ENCODE measurements around the gene FILIP1.
A peak's percentile ranks its signal among the peaks of the same experiment; 100 is the strongest.

The FILIP1 gene

GRCh38 chr6:75291744-75292143 lies 201.9 kb downstream of the FILIP1 start:
- no peak for DNase-seq (ENCODE audit: low spot score)

DNA sequence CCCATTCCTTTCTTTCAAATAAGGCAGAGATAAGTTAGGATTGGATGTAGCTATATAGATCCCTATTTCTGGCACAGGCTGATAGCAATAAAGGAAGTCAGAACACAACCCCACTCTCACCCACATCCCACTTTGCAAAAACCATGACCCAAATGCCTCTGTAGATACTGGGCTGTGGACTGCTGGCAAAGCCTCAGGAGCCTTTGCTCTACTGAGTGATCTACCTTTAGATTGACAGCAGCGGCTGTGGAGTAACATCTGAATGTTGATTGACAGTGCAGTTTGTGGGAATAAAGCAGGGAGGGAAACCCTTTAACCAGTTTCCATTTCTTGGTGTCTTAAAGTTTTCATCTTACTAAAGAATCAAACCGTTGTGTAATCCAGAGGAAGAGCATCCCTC lies 202.3 kb downstream of the FILIP1 start:
- DNase-seq (ENCODE audit: low spot score): no peak

DNA sequence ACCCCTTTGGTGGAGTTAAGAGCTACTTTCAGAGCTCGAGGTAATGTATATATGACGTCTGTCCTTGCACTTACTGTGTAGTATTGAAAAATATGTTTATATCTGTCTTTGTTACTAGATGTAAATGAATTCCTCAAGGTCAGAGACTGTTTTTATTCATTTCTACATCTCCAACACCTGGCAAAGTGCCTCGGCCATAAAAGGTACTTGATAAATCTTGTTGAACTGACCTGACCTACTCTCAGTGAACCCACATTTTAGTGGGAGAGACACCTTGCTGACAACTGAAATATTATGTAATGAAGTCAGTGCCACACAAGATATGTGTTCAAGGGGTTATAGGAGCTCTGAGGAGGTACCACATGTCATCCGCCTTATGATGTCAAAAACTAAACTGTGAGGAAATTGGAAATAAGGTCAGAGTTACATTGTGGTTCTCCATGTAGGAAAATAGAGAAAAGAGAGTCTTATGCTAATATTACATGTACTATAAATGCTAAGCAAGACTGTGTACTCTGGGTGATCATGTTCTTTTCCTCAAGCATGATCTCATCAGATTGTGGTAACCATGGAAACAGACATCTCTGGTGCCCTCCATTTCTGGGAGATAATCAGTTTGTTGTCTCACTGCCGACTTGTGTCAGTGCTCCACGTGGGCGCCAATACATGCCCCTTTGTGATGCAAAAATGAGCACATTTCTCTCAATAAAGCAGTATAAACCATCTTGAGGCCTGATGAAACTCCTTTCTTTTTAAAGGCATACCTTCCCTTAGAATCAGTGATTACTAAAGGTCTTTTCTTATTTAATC lies 203.3 kb downstream of the FILIP1 start:
- DNase-seq (ENCODE audit: low spot score): peak; percentile 36

DNA sequence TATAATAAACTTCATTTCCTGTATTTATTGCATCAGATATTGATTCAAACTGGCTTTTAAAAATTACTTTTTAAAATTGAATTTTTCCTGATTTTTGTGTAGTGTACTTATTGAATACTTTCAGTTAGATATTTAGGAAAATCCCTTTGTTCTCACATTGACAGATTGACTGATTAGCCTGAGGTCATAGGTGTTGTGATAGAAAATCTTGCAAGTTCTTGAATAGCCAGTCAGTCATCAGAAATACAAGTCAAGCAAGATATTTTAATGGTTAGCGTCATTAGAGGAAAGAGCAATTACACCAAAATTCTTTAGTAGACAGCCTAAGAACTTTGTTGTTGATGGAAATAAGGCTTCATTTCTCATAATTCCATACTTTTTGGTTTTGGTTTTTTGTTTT lies 205.6 kb downstream of the FILIP1 start:
- DNase-seq (ENCODE audit: low spot score): no peak

- DNase-seq (ENCODE audit: low spot score): no peak
Observed at GRCh38 chr6:75287424-75287823, 206.2 kb downstream of the FILIP1 start.

GRCh38 chr6:75286955-75287354 lies 206.6 kb downstream of the FILIP1 start:
- DNase-seq (ENCODE audit: low spot score): no peak

DNA sequence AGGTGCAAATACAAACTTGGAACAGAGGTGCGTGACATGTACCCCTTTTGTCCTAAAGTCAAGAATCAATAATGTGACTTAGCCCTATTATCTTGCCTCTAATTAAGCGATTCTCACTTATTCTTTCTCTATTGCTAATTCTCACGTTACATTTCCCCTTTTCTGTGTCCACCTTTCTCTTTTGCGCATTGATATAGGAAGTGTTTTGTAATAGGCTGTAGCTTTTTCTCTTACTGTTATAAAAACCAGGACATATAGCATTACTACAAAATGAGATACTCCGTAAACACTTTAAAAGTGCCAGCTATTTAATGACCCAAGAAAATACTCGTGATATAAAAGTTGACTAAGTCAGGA lies 208.3 kb downstream of the FILIP1 start:
- DNase-seq (ENCODE audit: low spot score): no peak

- peak; percentile 96 for DNase-seq (ENCODE audit: low spot score)
Observed at GRCh38 chr6:75284632-75285282, 208.8 kb downstream of the FILIP1 start, which contains the start of gene TMEM30A. TSS of gene TMEM30A (minus strand) at chr6:75284792. CDS start at chr6:75284638, 154 bp downstream.

- peak; percentile 39 for DNase-seq (ENCODE audit: low spot score)
Observed at GRCh38 chr6:75283907-75284631, 209.5 kb downstream of the FILIP1 start.

DNA sequence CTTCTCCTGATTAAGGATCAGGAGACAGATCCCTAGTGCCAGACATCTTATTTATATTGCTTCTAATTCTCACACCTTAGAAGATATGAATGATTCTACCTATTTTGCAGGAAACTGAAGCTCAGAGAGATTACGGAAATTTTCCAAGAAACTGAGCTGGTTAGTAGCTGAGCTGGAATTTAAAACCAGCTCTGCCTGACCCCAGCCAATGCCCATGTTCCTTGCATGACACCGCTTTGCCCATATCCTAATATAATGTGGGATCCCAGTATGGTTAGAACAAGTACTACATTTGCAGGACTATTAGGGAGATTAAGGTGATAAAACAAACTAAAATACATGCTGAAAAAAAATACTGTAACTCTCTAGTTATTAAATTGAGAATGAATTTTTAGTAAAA lies 210.9 kb downstream of the FILIP1 start:
- DNase-seq (ENCODE audit: low spot score): no peak

DNA sequence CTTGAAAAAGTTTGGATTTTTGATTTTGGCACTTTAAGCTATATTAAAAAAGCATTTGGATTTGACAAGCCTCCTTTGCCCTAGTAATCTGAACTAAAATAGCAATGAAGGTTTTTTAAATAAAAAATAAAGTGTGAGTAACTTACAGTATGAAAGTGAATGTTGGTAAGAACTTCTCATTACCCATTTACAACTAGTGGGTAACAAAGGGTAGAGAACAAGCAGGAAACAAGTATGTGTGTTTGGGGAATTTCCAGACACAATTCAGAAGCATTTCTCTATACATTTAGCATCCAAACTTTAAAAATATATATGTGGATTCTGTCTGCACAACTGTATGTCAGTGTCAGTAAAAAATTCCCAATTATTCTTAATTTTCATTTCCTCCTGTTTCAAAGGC lies 211.9 kb downstream of the FILIP1 start:
- DNase-seq (ENCODE audit: low spot score): no peak

DNA sequence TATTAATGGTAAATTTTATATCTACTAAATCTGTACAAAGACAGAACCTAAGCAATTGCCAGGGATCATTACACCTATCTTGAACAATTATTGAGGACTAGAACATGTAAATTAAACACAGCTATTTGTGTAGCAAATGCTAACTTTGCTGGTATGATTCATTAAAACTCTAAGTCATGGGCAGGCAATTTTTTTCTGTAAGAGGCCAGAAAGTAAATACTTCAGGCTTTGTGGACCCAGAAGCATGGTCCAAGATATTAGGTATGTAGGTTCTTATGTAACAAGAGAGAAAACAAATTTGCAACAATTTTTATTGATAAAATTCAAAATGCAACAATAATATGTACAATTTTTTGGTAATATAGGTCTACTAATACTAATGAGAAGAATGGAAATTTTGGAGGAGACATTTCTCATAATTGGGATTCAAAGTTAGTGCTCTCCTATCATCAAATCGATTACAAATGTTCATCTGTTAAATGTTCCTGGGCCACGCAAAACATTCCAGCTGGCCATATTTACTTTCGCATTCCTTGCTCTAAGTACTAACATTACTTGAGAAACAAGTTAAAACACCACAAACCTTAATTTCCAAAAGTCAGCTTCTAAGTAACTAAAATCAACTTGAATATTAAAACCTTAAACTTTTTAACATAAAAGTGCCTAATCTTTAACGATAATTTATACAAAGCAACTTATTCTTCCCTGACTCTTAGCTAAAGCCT lies 213.3 kb downstream of the FILIP1 start:
- DNase-seq (ENCODE audit: low spot score): no peak

- DNase-seq (ENCODE audit: low spot score): no peak
Observed at GRCh38 chr6:75279418-75279817, 214.2 kb downstream of the FILIP1 start.

- no peak for DNase-seq (ENCODE audit: low spot score)
Observed at GRCh38 chr6:75278474-75279077, 215.0 kb downstream of the FILIP1 start.

- DNase-seq (ENCODE audit: low spot score): no peak
Observed at GRCh38 chr6:75275067-75275466, 218.5 kb downstream of the FILIP1 start.

GRCh38 chr6:75273009-75273408 lies 220.6 kb downstream of the FILIP1 start:
- DNase-seq (ENCODE audit: low spot score): no peak

DNA sequence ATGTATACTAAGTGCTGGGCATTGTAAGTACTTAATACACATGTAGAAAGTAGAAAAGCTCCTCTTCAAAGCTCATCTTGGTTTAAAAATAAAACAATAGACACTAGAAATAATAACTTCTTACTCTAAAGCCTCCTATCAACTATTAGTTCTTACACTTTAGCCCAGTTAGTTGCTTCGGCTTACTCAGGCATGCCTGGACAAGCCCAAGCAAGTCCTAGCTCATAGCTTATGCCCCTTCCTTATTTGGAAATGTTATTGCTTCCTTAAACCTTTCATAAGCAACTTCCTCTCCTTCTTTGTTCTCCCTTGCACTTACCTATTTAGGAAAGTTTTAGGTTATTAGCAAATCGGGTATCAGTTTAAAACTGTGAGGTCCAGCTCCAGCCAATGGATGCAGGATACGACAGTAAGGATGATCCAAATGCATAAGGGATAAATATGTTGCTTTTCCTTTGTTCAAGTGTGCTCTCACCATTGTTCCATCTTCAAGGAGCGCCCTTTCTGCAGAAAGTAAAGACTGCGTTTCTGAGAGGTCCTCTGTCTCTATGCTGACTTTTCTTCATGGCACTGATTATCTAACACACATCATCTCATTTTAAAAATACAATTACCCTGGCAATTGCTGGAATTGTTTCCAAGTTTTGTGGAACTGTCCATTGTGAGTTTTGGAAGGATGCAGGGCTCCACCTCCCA lies 221.3 kb downstream of the FILIP1 start:
- DNase-seq (ENCODE audit: low spot score): no peak

- DNase-seq (ENCODE audit: low spot score): no peak
Observed at GRCh38 chr6:75268988-75269354, 224.6 kb downstream of the FILIP1 start.

GRCh38 chr6:75268121-75268987 lies 225.2 kb downstream of the FILIP1 start:
- DNase-seq (ENCODE audit: low spot score): peak; percentile 33

GRCh38 chr6:75267461-75267860 lies 226.1 kb downstream of the FILIP1 start:
- DNase-seq (ENCODE audit: low spot score): no peak
